Measurements from ENCODE around the gene MGST2.

Gene MGST2

DNA sequence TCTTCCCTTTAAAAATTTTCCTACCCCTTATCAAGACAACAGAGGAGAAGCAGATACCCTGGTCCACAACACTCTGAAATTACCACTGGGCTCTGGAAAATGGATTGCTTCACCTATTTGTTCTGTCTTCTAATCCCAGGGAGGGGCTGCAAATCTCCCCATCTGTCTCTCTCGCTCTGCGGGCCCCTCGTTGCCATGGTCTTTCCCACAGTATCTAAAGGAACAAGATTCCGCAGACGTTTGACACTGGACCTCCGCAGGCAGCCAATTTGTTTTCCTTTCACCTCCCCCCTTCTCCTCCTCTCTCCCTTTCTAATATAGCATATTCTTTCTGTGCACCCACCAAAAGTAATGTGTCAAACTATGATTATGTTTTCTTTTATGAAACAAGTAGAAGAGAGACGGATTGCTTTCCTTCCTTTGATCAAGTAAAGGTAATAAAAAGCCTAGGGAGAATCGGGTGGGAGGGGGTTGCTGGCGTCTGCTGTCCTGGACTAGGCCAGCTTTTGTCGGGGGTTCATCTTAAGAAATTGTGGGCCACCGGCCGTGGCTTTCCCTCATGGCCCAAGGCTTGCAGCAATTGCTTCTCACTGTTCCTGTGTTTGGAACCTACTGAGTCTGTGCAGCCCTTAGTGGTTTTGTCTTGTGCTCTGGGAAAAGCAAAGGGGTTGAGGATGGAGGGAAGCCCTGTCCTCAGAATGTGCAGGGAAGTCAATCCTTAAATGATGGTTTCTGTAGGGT is 81.0 kb downstream of the MGST2 start:
- Mint-ChIP-seq H3K4me1 (no peaks in the 10 kb centered on the region), H3K27ac (no peak overlapping the region), H3K36me3 (no peaks in the 10 kb centered on the region), H3K9me3 (no peaks in the 10 kb centered on the region), H3K4me3 (no peak overlapping the region), H3K27me3 (peaks cover 33% of the 10 kb centered on the region)
- ATAC-seq, result no peak

DNA sequence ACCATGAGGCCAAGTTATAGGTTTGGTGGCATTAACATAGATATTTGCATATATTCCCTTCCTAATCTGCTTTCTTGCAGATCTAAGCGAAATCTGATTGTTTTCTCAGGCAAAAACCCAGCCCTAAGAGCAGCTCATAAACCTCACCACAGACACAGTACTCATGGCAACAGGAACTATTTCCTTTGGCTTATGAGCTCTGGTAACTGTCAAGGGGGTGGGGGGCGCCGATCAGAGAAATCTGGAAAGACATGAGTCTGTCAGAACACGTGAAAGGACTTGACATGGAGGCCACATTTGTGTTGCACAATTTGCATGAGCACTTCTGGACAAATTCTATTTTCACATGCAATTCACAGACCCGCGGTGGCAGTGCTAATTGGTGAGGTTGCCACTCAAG is 83.7 kb downstream of the MGST2 start:
- H3K4me3 Mint-ChIP-seq, result no peak overlapping the region
- no peaks in the 10 kb centered on the region for H3K4me1 Mint-ChIP-seq
- no peak overlapping the region for H3K27ac Mint-ChIP-seq
- H3K9me3 Mint-ChIP-seq, result no peaks in the 10 kb centered on the region
- H3K27me3 Mint-ChIP-seq, result peaks cover 33% of the 10 kb centered on the region
- no peaks in the 10 kb centered on the region for H3K36me3 Mint-ChIP-seq
- ATAC-seq, result no peak

GRCh38 chr4:139749835-139750498 is 84.3 kb downstream of the MGST2 start:
- H3K36me3 Mint-ChIP-seq, result no peaks in the 10 kb centered on the region
- H3K27ac Mint-ChIP-seq, result no peak overlapping the region
- H3K4me1 Mint-ChIP-seq, result no peaks in the 10 kb centered on the region
- H3K4me3 Mint-ChIP-seq, result no peak overlapping the region
- no peak for ATAC-seq
- H3K27me3 Mint-ChIP-seq, result peaks cover 29% of the 10 kb centered on the region
- H3K9me3 Mint-ChIP-seq, result no peaks in the 10 kb centered on the region

GRCh38 chr4:139753686-139754085 is 88.1 kb downstream of the MGST2 start:
- Mint-ChIP-seq H3K27ac (no peak overlapping the region), H3K9me3 (no peaks in the 10 kb centered on the region), H3K36me3 (no peaks in the 10 kb centered on the region), H3K4me3 (no peak overlapping the region), H3K4me1 (no peaks in the 10 kb centered on the region), H3K27me3 (peaks cover 28% of the 10 kb centered on the region)
- no peak for ATAC-seq
